Choroid plexus epithelial cell (primary cell): ENCODE data around the gene VPS35L.

Experiments
- DNase-seq: peaks from one replicate; pipeline ENCODE4 v3.0.0-alpha.2; 2010; ENCODE audit warnings: low read depth
- H3K4me3 ChIP-seq: 2 replicates; pipeline ENCODE4 v1.5.1; 2011; ENCODE audit warnings: low read depth, mild to moderate bottlenecking, control low read depth, low read length, moderate library complexity
- TF ChIP-seq, protein P1 (sequence below): conservative IDR thresholded peaks from 2 replicates; pipeline ENCODE4 v1.5.1; 2011; ENCODE audit warnings: low read depth, mild to moderate bottlenecking, control low read depth, inconsistent platforms, low read length, moderate library complexity

Gene VPS35L

DNA sequence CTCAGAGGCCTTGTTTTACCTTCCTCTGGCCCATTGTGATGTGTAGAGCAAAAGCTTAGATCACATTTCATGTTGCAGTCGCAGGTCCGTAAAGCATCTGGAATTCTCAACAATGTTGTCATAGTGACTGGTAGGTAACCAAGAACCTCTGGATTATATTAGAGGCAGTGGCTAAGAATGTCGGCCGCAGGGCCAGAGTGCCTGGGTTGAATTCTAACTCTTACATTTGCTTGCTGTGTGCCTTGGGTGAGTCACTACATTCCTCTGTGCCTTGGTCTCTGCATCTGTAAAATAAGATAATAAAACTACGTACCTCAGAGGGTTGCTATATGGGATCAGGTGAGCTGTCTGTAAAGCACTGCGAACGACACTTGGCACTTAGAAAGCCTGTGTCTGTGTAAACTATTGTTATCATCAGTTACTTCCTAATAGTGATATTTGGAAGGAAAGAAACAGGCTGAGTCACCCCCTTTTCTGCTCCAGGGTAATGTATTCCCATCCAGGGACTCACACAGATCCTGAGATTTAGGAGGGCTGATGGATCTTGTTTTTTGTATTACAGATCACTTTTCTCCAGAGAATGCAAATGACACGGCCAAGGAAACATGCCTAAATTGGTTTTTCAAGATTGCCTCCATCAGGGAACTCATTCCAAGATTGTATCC lies 52.2 kb downstream of the VPS35L start:
- no peak overlapping the region for H3K4me3 ChIP-seq
- peak; percentile 65 for DNase-seq
- TF ChIP-seq, protein P1, sequence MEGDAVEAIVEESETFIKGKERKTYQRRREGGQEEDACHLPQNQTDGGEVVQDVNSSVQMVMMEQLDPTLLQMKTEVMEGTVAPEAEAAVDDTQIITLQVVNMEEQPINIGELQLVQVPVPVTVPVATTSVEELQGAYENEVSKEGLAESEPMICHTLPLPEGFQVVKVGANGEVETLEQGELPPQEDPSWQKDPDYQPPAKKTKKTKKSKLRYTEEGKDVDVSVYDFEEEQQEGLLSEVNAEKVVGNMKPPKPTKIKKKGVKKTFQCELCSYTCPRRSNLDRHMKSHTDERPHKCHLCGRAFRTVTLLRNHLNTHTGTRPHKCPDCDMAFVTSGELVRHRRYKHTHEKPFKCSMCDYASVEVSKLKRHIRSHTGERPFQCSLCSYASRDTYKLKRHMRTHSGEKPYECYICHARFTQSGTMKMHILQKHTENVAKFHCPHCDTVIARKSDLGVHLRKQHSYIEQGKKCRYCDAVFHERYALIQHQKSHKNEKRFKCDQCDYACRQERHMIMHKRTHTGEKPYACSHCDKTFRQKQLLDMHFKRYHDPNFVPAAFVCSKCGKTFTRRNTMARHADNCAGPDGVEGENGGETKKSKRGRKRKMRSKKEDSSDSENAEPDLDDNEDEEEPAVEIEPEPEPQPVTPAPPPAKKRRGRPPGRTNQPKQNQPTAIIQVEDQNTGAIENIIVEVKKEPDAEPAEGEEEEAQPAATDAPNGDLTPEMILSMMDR: no peak

DNA sequence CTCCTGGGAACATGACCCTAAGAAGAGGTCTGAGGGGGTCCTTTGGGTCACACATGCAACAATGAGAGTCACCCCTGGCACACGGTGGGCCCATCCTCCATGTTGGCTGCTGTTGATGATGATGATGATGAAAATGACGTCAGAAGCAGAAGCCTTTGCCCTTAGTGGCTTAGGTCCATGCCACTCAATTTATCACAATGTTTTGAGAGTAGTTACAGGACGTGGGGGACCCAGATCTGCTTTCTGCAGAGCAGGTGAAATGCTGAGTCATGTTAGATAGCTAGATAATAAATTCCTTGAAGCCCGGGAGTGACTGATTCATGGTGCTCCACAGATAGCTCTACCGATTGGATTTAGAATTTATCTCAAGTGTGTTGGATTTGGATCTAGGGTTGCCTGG lies 53.9 kb downstream of the VPS35L start:
- TF ChIP-seq, protein P1: no peak

DNA sequence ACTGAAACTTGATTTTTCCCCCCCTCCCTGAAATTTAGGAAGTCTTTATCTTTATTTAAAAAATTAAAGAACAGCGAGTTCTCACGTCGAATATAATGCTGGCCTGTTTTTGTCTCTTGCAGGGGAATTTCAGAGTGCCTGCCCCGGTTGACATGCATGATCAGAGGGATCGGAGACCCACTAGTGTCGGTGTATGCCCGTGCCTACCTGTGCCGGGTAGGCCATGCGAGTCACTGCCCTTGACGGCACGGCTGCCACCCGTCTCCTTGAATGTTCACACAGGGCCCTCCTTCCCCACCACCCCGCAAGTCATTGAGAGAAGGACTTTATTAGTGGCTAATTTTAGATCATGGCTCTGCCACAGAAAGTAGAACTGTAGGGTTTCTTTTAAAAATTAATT lies 54.7 kb downstream of the VPS35L start:
- TF ChIP-seq, protein P1: no peak
- DNase-seq: no peak
- no peak overlapping the region for H3K4me3 ChIP-seq

More for the DNA sequence above, 53.9 kb downstream of the VPS35L start:
- H3K4me3 ChIP-seq: no peak overlapping the region
- no peak for DNase-seq

DNA sequence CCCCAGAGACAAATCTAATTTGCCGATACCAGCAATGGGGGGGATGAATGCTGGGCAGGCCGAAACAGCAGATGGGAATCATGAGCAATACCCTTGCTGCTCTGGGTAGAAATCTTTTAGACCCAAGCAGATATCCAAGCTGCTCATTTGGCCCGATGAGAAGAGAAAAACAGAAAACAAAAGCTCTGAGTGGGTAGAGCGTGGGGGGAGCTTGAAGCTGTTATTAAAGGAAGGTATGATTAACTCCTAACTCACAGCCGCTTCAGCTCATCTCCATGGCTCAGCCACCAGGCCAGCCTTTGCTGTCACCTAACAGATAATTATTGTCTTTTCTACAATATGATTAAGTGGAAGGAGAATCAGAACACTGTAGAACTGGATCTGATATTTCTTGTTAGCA lies 58.3 kb downstream of the VPS35L start:
- DNase-seq: no peak
- H3K4me3 ChIP-seq: no peak overlapping the region
- TF ChIP-seq, protein P1: no peak

DNA sequence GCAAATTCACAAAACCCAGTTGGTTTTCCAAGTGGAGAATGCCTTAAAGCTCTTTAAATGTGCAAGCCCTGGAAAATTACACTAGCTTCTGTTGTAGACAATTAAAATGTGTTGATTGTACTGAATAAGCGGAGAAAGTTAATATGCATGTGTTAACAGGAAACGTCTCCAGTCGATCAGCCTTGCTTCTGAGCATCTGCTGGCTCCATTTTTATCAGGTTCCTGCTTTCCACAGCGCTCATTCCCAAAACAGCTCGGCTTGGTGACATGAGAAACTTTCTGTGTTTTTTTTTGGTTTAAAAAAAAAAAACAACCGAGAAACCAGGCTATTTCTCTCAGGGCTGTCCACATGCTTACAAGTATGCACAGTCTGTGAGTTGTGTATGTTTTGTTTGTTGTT lies 60.7 kb downstream of the VPS35L start:
- no peak overlapping the region for H3K4me3 ChIP-seq
- TF ChIP-seq, protein P1: no peak
- no peak for DNase-seq

DNA sequence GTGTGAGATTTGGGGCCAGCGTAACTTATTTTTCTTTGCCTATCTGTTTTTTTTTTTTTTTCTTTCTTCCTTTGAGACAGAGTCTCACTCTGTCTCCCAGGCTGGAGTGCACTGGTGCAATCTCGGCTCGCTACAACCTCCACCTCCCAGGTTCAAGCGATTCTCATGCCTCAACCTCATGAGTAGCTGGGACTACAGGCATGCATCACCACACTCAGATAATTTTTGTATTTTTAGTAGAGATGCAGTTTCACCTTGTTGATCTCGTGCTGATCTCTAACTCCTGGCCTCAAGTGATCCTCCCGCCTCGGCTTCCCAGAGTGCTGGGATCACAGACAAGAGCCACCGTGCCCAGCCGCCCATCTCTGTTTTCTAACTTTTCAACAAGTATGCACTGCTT lies 63.4 kb downstream of the VPS35L start:
- TF ChIP-seq, protein P1: no peak
- no peak overlapping the region for H3K4me3 ChIP-seq
- no peak for DNase-seq

DNA sequence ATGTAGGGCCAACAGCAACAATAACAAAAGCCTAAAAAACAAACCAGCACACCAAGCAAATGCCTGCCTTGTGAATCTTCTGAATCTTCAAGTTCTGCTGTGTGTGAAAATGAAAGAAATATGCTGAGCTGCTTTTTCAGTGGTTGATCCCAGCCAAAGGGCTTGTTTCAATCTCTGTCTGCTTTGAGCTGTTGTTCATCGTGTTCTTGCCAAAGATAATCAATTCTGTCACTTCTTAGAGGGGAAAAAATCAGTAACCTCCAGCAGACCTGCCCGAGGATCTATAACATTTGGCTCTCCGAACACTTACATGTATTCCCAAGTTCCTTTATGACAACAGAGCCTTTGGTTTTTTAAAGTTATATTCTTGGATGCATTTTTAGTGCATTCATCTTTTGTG lies 65.9 kb downstream of the VPS35L start:
- H3K4me3 ChIP-seq: no peak overlapping the region
- no peak for DNase-seq
- TF ChIP-seq, protein P1: no peak
